Stomach (tissue), 4 donors: ENCODE results near the gene GNG3.

Experiments used
- POLR2A ChIP-seq, 4 donors: fragments of 450-650 bp; IDR thresholded peaks; one replicate each; pipeline ENCODE4 v1.6.1; 2016; ENCODE audit warnings: antibody characterized with exemption in 4 of 4, control low read depth in 2 of 4, mild to moderate bottlenecking in 1 of 4, moderate library complexity in 1 of 4
- TF ChIP-seq, protein P1 (sequence below), 7 experiments: fragments of 450-650 bp in 4 of 7; fragments of 200-600 bp in 3 of 7; sonication (generic) in 3 of 7; IDR thresholded peaks; one replicate each; pipeline ENCODE4 v1.5.1; 2016 to 2019; ENCODE audit warnings: antibody characterized with exemption in 7 of 7, control low read depth in 2 of 7, mild to moderate bottlenecking in 1 of 7

DNA sequence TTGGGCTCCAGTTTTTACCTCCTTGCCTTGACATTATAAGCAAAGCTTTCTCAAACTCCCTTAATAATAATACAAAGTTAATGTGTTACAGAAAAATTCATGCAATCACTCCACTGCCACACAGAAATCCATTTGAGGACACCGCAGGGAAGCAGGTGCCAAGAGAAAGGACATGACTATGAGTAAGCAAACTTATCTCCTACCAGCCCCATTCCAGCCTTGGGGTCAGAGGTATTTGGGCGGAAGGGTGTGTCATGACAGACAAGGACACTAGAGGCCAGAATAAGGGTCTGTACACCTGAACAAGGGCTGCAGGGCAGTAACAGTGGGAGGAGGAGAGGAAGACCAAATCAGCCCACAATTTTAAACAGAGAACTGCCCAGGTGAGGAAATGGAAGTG lies 5.9 kb downstream of the GNG3 start:
- TF ChIP-seq, protein P1, sequence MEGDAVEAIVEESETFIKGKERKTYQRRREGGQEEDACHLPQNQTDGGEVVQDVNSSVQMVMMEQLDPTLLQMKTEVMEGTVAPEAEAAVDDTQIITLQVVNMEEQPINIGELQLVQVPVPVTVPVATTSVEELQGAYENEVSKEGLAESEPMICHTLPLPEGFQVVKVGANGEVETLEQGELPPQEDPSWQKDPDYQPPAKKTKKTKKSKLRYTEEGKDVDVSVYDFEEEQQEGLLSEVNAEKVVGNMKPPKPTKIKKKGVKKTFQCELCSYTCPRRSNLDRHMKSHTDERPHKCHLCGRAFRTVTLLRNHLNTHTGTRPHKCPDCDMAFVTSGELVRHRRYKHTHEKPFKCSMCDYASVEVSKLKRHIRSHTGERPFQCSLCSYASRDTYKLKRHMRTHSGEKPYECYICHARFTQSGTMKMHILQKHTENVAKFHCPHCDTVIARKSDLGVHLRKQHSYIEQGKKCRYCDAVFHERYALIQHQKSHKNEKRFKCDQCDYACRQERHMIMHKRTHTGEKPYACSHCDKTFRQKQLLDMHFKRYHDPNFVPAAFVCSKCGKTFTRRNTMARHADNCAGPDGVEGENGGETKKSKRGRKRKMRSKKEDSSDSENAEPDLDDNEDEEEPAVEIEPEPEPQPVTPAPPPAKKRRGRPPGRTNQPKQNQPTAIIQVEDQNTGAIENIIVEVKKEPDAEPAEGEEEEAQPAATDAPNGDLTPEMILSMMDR (IDR thresholded peaks at IDR 0.05): no peak
- TF ChIP-seq POLR2A (IDR thresholded peaks at IDR 0.05): no peak
